GM12801 (cell line): ENCODE results near the gene JAKMIP2.

ENCODE experiments used
- CTCF ChIP-seq: IDR thresholded peaks from one replicate; pipeline ENCODE4 v1.5.1; 2011; ENCODE audit warnings: control low read depth; ENCODE audit not compliant: insufficient read length; ENCODE audit errors: extremely low read depth

JAKMIP2 gene

GRCh38 chr5:147727200-147727599 lies 55.3 kb downstream of the JAKMIP2 start:
- TF ChIP-seq CTCF: no peak

- no peak for TF ChIP-seq CTCF
Observed at GRCh38 chr5:147713550-147714295, 68.8 kb downstream of the JAKMIP2 start.

GRCh38 chr5:147712598-147712997 lies 69.9 kb downstream of the JAKMIP2 start:
- no peak for TF ChIP-seq CTCF

GRCh38 chr5:147712019-147712418 lies 70.5 kb downstream of the JAKMIP2 start:
- no peak for TF ChIP-seq CTCF

GRCh38 chr5:147711019-147711418 lies 71.5 kb downstream of the JAKMIP2 start:
- no peak for TF ChIP-seq CTCF

GRCh38 chr5:147708708-147709107 lies 73.8 kb downstream of the JAKMIP2 start:
- no peak for TF ChIP-seq CTCF

- no peak for TF ChIP-seq CTCF
Observed at GRCh38 chr5:147704544-147704943, 78.0 kb downstream of the JAKMIP2 start.
